ENCODE results near the gene HNF1A. TPM values are rescaled to one million over a fixed set of nuclear protein-coding genes. Genes with fewer than 3 reads are reported as not detected.

HNF1A gene
- total RNA-seq, 3 donors from 2014 or later (not counting 1 experiment from before 2014, with no cell fraction given) = not detected

GRCh38 chr12:121025442-121026226 is 47.3 kb downstream of the HNF1A start:
- Histone ChIP-seq H3K36me3 (ENCODE audit: control insufficient read depth, insufficient read depth, low read length) (peaks cover 33% of the 10 kb centered on the region), H3K27ac (ENCODE audit: low read length) (no peak overlapping the region), H3K27me3 (ENCODE audit: control insufficient read depth, insufficient read depth, low read length) (no peaks in the 10 kb centered on the region), H3K9me3 (ENCODE audit: control insufficient read depth, insufficient read depth, low read length) (no peaks in the 10 kb centered on the region), H3K4me3 (ENCODE audit: low read length) (no peak overlapping the region), H3K4me1 (ENCODE audit: control insufficient read depth, insufficient read depth, low read length) (peaks cover 11% of the 10 kb centered on the region)
- Mint-ChIP-seq H3K4me1 (peaks cover 9 to 20% of the 10 kb centered on the region in 2 donors), H3K36me3 (peaks cover 9% of the 10 kb centered on the region), H3K27ac (peak overlapping the region in 1 of 2 donors; percentile 6), H3K27me3 (ENCODE audit: low read depth in 2 of 2) (no peaks in the 10 kb centered on the region), H3K9me3 (no peaks in the 10 kb centered on the region), H3K4me3 (no peak overlapping the region)
- TF ChIP-seq CTCF (IDR thresholded peaks at IDR 0.05) = no peak
- 96% methylated on average over 11 of the region's 11 CpGs for WGBS (ENCODE audit: insufficient coverage)
- DNase-seq (no peak), ATAC-seq (no peak)
- intact Hi-C loops (cut with micrococcal nuclease) = no loop called here

- Mint-ChIP-seq H3K36me3 (peaks cover 9% of the 10 kb centered on the region), H3K4me3 (no peak overlapping the region), H3K27ac (peak overlapping the region in 1 of 2 donors; percentile 84), H3K27me3 (ENCODE audit: low read depth in 2 of 2) (no peaks in the 10 kb centered on the region), H3K9me3 (no peaks in the 10 kb centered on the region), H3K4me1 (peaks cover 9 to 20% of the 10 kb centered on the region in 2 donors)
- H3K4me3 ChIP-seq (ENCODE audit: low read length) = no peak overlapping the region
- DNase-seq (no peak), ATAC-seq (no peak)
- H3K27me3 ChIP-seq (ENCODE audit: control insufficient read depth, insufficient read depth, low read length) = no peaks in the 10 kb centered on the region
- WGBS (ENCODE audit: insufficient coverage) = 97% methylated on average over 9 of the region's 10 CpGs
- H3K4me1 ChIP-seq (ENCODE audit: control insufficient read depth, insufficient read depth, low read length) = peaks cover 11% of the 10 kb centered on the region
- no peak for TF ChIP-seq CTCF (IDR thresholded peaks at IDR 0.05)
- no peak overlapping the region for H3K27ac ChIP-seq (ENCODE audit: low read length)
- H3K9me3 ChIP-seq (ENCODE audit: control insufficient read depth, insufficient read depth, low read length) = no peaks in the 10 kb centered on the region
- H3K36me3 ChIP-seq (ENCODE audit: control insufficient read depth, insufficient read depth, low read length) = peaks cover 31% of the 10 kb centered on the region
- intact Hi-C loops (cut with micrococcal nuclease) = no loop called here
Observed at GRCh38 chr12:121026274-121027045, 48.1 kb downstream of the HNF1A start.

GRCh38 chr12:121030576-121031212 is 52.4 kb downstream of the HNF1A start:
- intact Hi-C loops (cut with micrococcal nuclease) = no loop called here
- H3K4me3 Mint-ChIP-seq = no peak overlapping the region
- Histone ChIP-seq H3K4me3 (ENCODE audit: low read length) (no peak overlapping the region), H3K27me3 (ENCODE audit: control insufficient read depth, insufficient read depth, low read length) (no peaks in the 10 kb centered on the region), H3K9me3 (ENCODE audit: control insufficient read depth, insufficient read depth, low read length) (no peaks in the 10 kb centered on the region), H3K4me1 (ENCODE audit: control insufficient read depth, insufficient read depth, low read length) (peaks cover 44% of the 10 kb centered on the region), H3K27ac (ENCODE audit: low read length) (no peak overlapping the region), H3K36me3 (ENCODE audit: control insufficient read depth, insufficient read depth, low read length) (peaks cover 20% of the 10 kb centered on the region)
- 90% methylated on average over 9 of the region's 10 CpGs for WGBS (ENCODE audit: insufficient coverage)
- no peaks in the 10 kb centered on the region for H3K36me3 Mint-ChIP-seq
- ATAC-seq (no peak), DNase-seq (no peak)
- TF ChIP-seq CTCF (IDR thresholded peaks at IDR 0.05) = no peak
- no peak overlapping the region for H3K27ac Mint-ChIP-seq
- peaks cover 39 to 52% of the 10 kb centered on the region in 2 donors for H3K4me1 Mint-ChIP-seq
- no peaks in the 10 kb centered on the region for H3K9me3 Mint-ChIP-seq
- H3K27me3 Mint-ChIP-seq (ENCODE audit: low read depth in 2 of 2) = no peaks in the 10 kb centered on the region

All from natural killer cell (primary cell).